Measurements from ENCODE around the gene TNFRSF25. TPM values are rescaled to one million over a fixed set of nuclear protein-coding genes. Genes with fewer than 3 reads are reported as not detected.
"Not testable (repeated sequence)": the region's sequence is repeated elsewhere in the genome, so short reads cannot be mapped to it uniquely, and the experiment has no call there.

The TNFRSF25 gene
- total RNA-seq, 4 donors from 2014 or later: 53.7 to 168 (median 75.7) TPM

GRCh38 chr1:6438047-6438525, 27.9 kb downstream of the TNFRSF25 start:
- DNase-seq (ENCODE audit: low spot score in 2 of 2): peak in 1 of 2 donors; percentile 92
- intact Hi-C loops (cut with DNase I; ENCODE audit: low total_unique reads): no loop called here
- TF ChIP-seq CTCF (IDR thresholded peaks at IDR 0.05) (peak in 1 of 3 donors; percentile 15), POLR2A (IDR thresholded peaks at IDR 0.05) (no peak)
- WGBS, 2 donors: 12 to 19% methylated on average over 4 to 5 of the region's 5 CpGs
- H3K4me3 ChIP-seq (ENCODE audit: low read depth, poor library complexity, severe bottlenecking): no peak overlapping the region

GRCh38 chr1:6437012-6437700, 28.8 kb downstream of the TNFRSF25 start:
- DNase-seq (ENCODE audit: low spot score in 2 of 2); H3K4me3 ChIP-seq (ENCODE audit: low read depth, poor library complexity, severe bottlenecking); intact Hi-C loops (cut with DNase I; ENCODE audit: low total_unique reads): not testable (repeated sequence)
- WGBS, 2 donors: 38 to 47% methylated on average over 16 to 19 of the region's 22 CpGs

- intact Hi-C loops (cut with DNase I; ENCODE audit: low total_unique reads); DNase-seq (ENCODE audit: low spot score in 2 of 2); H3K4me3 ChIP-seq (ENCODE audit: low read depth, poor library complexity, severe bottlenecking): not testable (repeated sequence)
- 80 to 85% methylated on average over 3 of the region's 3 CpGs for WGBS, 2 donors
Observed at GRCh38 chr1:6436277-6436676, 29.7 kb downstream of the TNFRSF25 start.

GRCh38 chr1:6435547-6435946, 30.4 kb downstream of the TNFRSF25 start:
- DNase-seq (ENCODE audit: low spot score in 2 of 2): no peak
- H3K4me3 ChIP-seq (ENCODE audit: low read depth, poor library complexity, severe bottlenecking): no peak overlapping the region
- TF ChIP-seq CTCF (IDR thresholded peaks at IDR 0.05): no peak
- TF ChIP-seq POLR2A (IDR thresholded peaks at IDR 0.05): no peak
- WGBS, 2 donors: 69 to 81% methylated on average over 3 of the region's 3 CpGs
- intact Hi-C loops (cut with DNase I; ENCODE audit: low total_unique reads): no loop called here

- no peak for TF ChIP-seq CTCF (IDR thresholded peaks at IDR 0.05)
- TF ChIP-seq POLR2A (IDR thresholded peaks at IDR 0.05): no peak
- 86 to 88% methylated on average over 13 to 15 of the region's 15 CpGs for WGBS, 2 donors
- H3K4me3 ChIP-seq (ENCODE audit: low read depth, poor library complexity, severe bottlenecking): no peak overlapping the region
- DNase-seq (ENCODE audit: low spot score in 2 of 2): no peak
- intact Hi-C loops (cut with DNase I; ENCODE audit: low total_unique reads): no loop called here
Observed at GRCh38 chr1:6435129-6435528, 30.8 kb downstream of the TNFRSF25 start.

- intact Hi-C loops (cut with DNase I; ENCODE audit: low total_unique reads): no loop called here
- no peak for TF ChIP-seq POLR2A (IDR thresholded peaks at IDR 0.05)
- no peak for TF ChIP-seq CTCF (IDR thresholded peaks at IDR 0.05)
- WGBS, 2 donors: 83 to 87% methylated on average over 5 of the region's 5 CpGs
Observed at GRCh38 chr1:6434186-6434585, 31.8 kb downstream of the TNFRSF25 start.

GRCh38 chr1:6431645-6432579, 34.1 kb downstream of the TNFRSF25 start:
- DNase-seq (ENCODE audit: low spot score in 2 of 2); H3K4me3 ChIP-seq (ENCODE audit: low read depth, poor library complexity, severe bottlenecking); intact Hi-C loops (cut with DNase I; ENCODE audit: low total_unique reads): not testable (repeated sequence)
- WGBS, 2 donors: 79 to 81% methylated on average over 11 to 13 of the region's 13 CpGs

More at GRCh38 chr1:6434186-6434585, 31.8 kb downstream of the TNFRSF25 start:
- H3K4me3 ChIP-seq (ENCODE audit: low read depth, poor library complexity, severe bottlenecking): no peak overlapping the region
- DNase-seq (ENCODE audit: low spot score in 2 of 2): no peak

- H3K4me3 ChIP-seq (ENCODE audit: low read depth, poor library complexity, severe bottlenecking); DNase-seq (ENCODE audit: low spot score in 2 of 2); intact Hi-C loops (cut with DNase I; ENCODE audit: low total_unique reads): not testable (repeated sequence)
- 49 to 53% methylated on average over 15 to 18 of the region's 19 CpGs for WGBS, 2 donors
Observed at GRCh38 chr1:6429660-6430411, 36.1 kb downstream of the TNFRSF25 start.

GRCh38 chr1:6428453-6428852, 37.5 kb downstream of the TNFRSF25 start:
- H3K4me3 ChIP-seq (ENCODE audit: low read depth, poor library complexity, severe bottlenecking); intact Hi-C loops (cut with DNase I; ENCODE audit: low total_unique reads); DNase-seq (ENCODE audit: low spot score in 2 of 2): not testable (repeated sequence)
- WGBS, 2 donors: 80 to 91% methylated on average over 1 to 4 of the region's 6 CpGs
